Ovary (tissue), 9 donors: ENCODE measurements around the gene MICAL2. TPM values are rescaled to one million over a fixed set of nuclear protein-coding genes. Genes with fewer than 3 reads are reported as not detected.

Experiments
- DNase-seq, 5 donors: peaks; one replicate each; pipeline ENCODE4 v3.0.0-alpha.2; 2019 to 2020
- H3K27ac ChIP-seq, 2 donors: fragments of 200-600 bp; one replicate each; pipeline versions ENCODE4 v1.5.1 to v1.8.0; 2019 to 2022
- H3K27me3 ChIP-seq: fragments of 200-600 bp; one replicate; pipeline ENCODE4 v1.8.0; 2022
- H3K36me3 ChIP-seq: fragments of 200-600 bp; sonication (generic); one replicate; pipeline ENCODE4 v1.5.1; 2019
- H3K4me1 ChIP-seq: one replicate; pipeline ENCODE4 v1.8.1; 2013; ENCODE audit warnings: mild to moderate bottlenecking, moderate library complexity; ENCODE audit not compliant: insufficient read depth
- H3K4me3 ChIP-seq: fragments of 200-600 bp; sonication (generic); one replicate; pipeline ENCODE4 v1.5.1; 2017
- H3K9me3 ChIP-seq, 2 donors: fragments of 200-600 bp in 1 of 2; sonication (generic) in 1 of 2; one replicate each; pipeline versions ENCODE4 v1.5.1 to v1.8.1; 2013 to 2019; ENCODE audit warnings: mild to moderate bottlenecking in 1 of 2, moderate library complexity in 1 of 2
- CTCF ChIP-seq, 3 donors: fragments of 450-650 bp in 2 of 3; fragments of 200-600 bp in 1 of 3; IDR thresholded peaks; one replicate each; pipeline versions ENCODE4 v1.5.1 to v1.8.0; 2016 to 2022; ENCODE audit warnings: antibody characterized with exemption in 3 of 3, mild to moderate bottlenecking in 1 of 3
- EP300 ChIP-seq: sonication (generic); formaldehyde crosslinking; IDR thresholded peaks from one replicate; pipeline ENCODE4 v1.6.1; 2017; ENCODE audit warnings: antibody characterized with exemption
- POLR2A ChIP-seq: fragments of 450-650 bp; IDR thresholded peaks from one replicate; pipeline ENCODE4 v1.6.1; 2017; ENCODE audit warnings: antibody characterized with exemption, mild to moderate bottlenecking, moderate library complexity
- WGBS, 3 donors: extraction: QIAGEN DNeasy Blood & Tissue Kit in 1 of 3; methylation state at CpG; one replicate each; pipeline versions ENCODE4 v1.1.5 to v1.1.7; 2013 to 2017; 5-methylcytosine and 5-hydroxymethylcytosine counted together
- intact Hi-C, 4 donors: fragments of 100-400 bp; cut with DNase I; formaldehyde crosslinking; loops; one replicate each; pipeline versions ENCODE4 v1.11.0 to v1.15.1; 2022 to 2023
- polyA plus RNA-seq, 2 donors: library from polyadenylated mRNA; stranded (reverse); fragments of 200-250 nt in 1 of 2; fragments of 350-450 nt in 1 of 2; fragmentation: Illumina TruSeq in 1 of 2; extraction: RNeasy Lipid Tissue Mini Kit (QIAGEN cat#74804) in 1 of 2; gene quantifications; one replicate each; pipeline ENCODE4 v1.2.3, GENCODE V29; 2013 to 2014
- total RNA-seq, 7 donors: library from RNA; depleted of rRNA in 2 of 7; stranded (reverse); fragments of >200 nt in 2 of 7; fragmentation: NEBNext Ultra II Directional in 3 of 7; extraction: Animal tissue kit (Norgen Biotek cat#: 25700) in 3 of 7; gene quantifications; one replicate each; pipeline versions ENCODE4 v1.1.0 to v1.2.4, GENCODE V29; 2016 to 2023
- donor health status: DM: no; HTN: no; CAD: no; lungs with moderate emphysema.
- donor health status: DM: no; HTN: no; CAD: no.
- donor health status: Bipolar disorder and iron deficiency.
- donor health status: DM: yes; HTN: yes; CAD: no.
- donor health status: DM: no; HTN: no; CAD: no.
- donor health status: DM: yes; HTN: yes; CAD: no.

The MICAL2 gene
- total and polyA plus RNA-seq, 9 donors = 10.7 to 73.6 (median 32.5) TPM

- intact Hi-C loops = loop anchor here in 2 of 4 donors (10.0 kb wide), 2 partner anchors 329 to 469 kb away; no protein-coding TSS in a partner anchor
- DNase-seq = no peak
- Histone ChIP-seq H3K9me3 (no peaks in the 10 kb centered on the region), H3K4me1 (peaks cover 6% of the 10 kb centered on the region), H3K4me3 (no peak overlapping the region), H3K27me3 (no peaks in the 10 kb centered on the region), H3K27ac (no peak overlapping the region), H3K36me3 (no peaks in the 10 kb centered on the region)
- 92 to 96% (median 93%) methylated on average over 2 of the region's 2 CpGs for WGBS, 3 donors
- no peak for TF ChIP-seq EP300
Observed at GRCh38 chr11:12273618-12273995, 163.2 kb downstream of the MICAL2 start.

GRCh38 chr11:12274056-12274455 lies 163.7 kb downstream of the MICAL2 start:
- Histone ChIP-seq H3K36me3 (no peaks in the 10 kb centered on the region), H3K9me3 (no peaks in the 10 kb centered on the region), H3K27me3 (no peaks in the 10 kb centered on the region), H3K4me1 (peaks cover 4% of the 10 kb centered on the region), H3K4me3 (no peak overlapping the region), H3K27ac (no peak overlapping the region)
- no peak for TF ChIP-seq EP300
- no peak for TF ChIP-seq CTCF (IDR thresholded peaks at IDR 0.05)
- no peak for TF ChIP-seq POLR2A
- 90 to 92% (median 92%) methylated on average over 3 of the region's 3 CpGs for WGBS, 3 donors
- DNase-seq = peak in 1 of 5 donors; percentile 3
- intact Hi-C loops = loop anchor here in 2 of 4 donors (10.0 kb wide), 2 partner anchors 329 to 469 kb away; no protein-coding TSS in a partner anchor

- intact Hi-C loops = loop anchor here in 2 of 4 donors (10.0 kb wide), 2 partner anchors 330 to 470 kb away; no protein-coding TSS in a partner anchor
- Histone ChIP-seq H3K27ac (no peak overlapping the region), H3K36me3 (no peaks in the 10 kb centered on the region), H3K4me3 (no peak overlapping the region), H3K27me3 (no peaks in the 10 kb centered on the region), H3K9me3 (no peaks in the 10 kb centered on the region), H3K4me1 (no peaks in the 10 kb centered on the region)
- DNase-seq = peak in 1 of 5 donors; percentile 9
- 91 to 94% (median 94%) methylated on average over 14 of the region's 14 CpGs for WGBS, 3 donors
- TF ChIP-seq POLR2A = no peak
- TF ChIP-seq CTCF (IDR thresholded peaks at IDR 0.05) = no peak
- no peak for TF ChIP-seq EP300
Observed at GRCh38 chr11:12274558-12275197, 164.3 kb downstream of the MICAL2 start.

- Histone ChIP-seq H3K36me3 (no peaks in the 10 kb centered on the region), H3K9me3 (no peaks in the 10 kb centered on the region), H3K27ac (no peak overlapping the region), H3K27me3 (no peaks in the 10 kb centered on the region), H3K4me1 (no peaks in the 10 kb centered on the region), H3K4me3 (no peak overlapping the region)
- intact Hi-C loops = loop anchor here in 2 of 4 donors (10.0 kb wide), 2 partner anchors 331 to 471 kb away; no protein-coding TSS in a partner anchor
- 83 to 90% (median 86%) methylated on average over 9 of the region's 9 CpGs for WGBS, 3 donors
- TF ChIP-seq EP300 (no peak), POLR2A (no peak), CTCF (IDR thresholded peaks at IDR 0.05) (no peak)
- peak in 1 of 5 donors; percentile 15 for DNase-seq
Observed at GRCh38 chr11:12275818-12276217, 165.4 kb downstream of the MICAL2 start.

GRCh38 chr11:12276356-12276755 lies 166.0 kb downstream of the MICAL2 start:
- Histone ChIP-seq H3K27ac (no peak overlapping the region), H3K36me3 (no peaks in the 10 kb centered on the region), H3K4me1 (no peaks in the 10 kb centered on the region), H3K9me3 (no peaks in the 10 kb centered on the region), H3K4me3 (no peak overlapping the region), H3K27me3 (no peaks in the 10 kb centered on the region)
- peak in 1 of 5 donors; percentile 7 for DNase-seq
- WGBS, 3 donors = 92 to 97% (median 96%) methylated on average over 6 of the region's 6 CpGs
- intact Hi-C loops = loop anchor here in 2 of 4 donors (10.0 kb wide), 2 partner anchors 332 to 472 kb away; no protein-coding TSS in a partner anchor
- TF ChIP-seq CTCF (IDR thresholded peaks at IDR 0.05) = no peak
- TF ChIP-seq EP300 = no peak
- TF ChIP-seq POLR2A = no peak
